Neural progenitor cell (in vitro differentiated cells): ENCODE data around the gene PPP2R1B.

Experiments
- CTCF ChIP-seq: fragments of 200-600 bp; sonication (generic); IDR thresholded peaks from 2 replicates; pipeline ENCODE4 v1.5.1; 2017; ENCODE audit warnings: antibody characterized with exemption, mild to moderate bottlenecking
- EZH2 ChIP-seq: fragments of 200-600 bp; sonication (generic); IDR thresholded peaks from 2 replicates; pipeline ENCODE4 v1.6.1; 2017; ENCODE audit warnings: antibody characterized with exemption, mild to moderate bottlenecking, moderate library complexity
- EZH2phosphoT487 ChIP-seq: fragments of 200-600 bp; sonication (generic); IDR thresholded peaks from 2 replicates; pipeline ENCODE4 v1.6.1; 2017; ENCODE audit warnings: antibody characterized with exemption

GRCh38 chr11:111718436-111718835, 47.8 kb downstream of the PPP2R1B start:
- no peak for TF ChIP-seq CTCF
- no peak for TF ChIP-seq EZH2
- no peak for TF ChIP-seq EZH2phosphoT487
